Stomach smooth muscle (tissue), 2 donors: ENCODE results near the gene WFDC2.

ENCODE experiments used
- H3K27ac ChIP-seq: one replicate; pipeline ENCODE4 v1.7.0; 2013; ENCODE audit warnings: mild to moderate bottlenecking, low read length, inconsistent platforms
- H3K27me3 ChIP-seq, 2 donors: one replicate each; pipeline ENCODE4 v1.7.0; 2013; ENCODE audit warnings: low read length in 2 of 2; ENCODE audit not compliant: insufficient read depth in 2 of 2, control insufficient read depth in 1 of 2
- H3K36me3 ChIP-seq, 2 donors: one replicate each; pipeline ENCODE4 v1.7.0; 2013; ENCODE audit warnings: low read length in 2 of 2; ENCODE audit not compliant: control insufficient read depth in 2 of 2, insufficient read depth in 2 of 2
- H3K4me1 ChIP-seq: one replicate; pipeline ENCODE4 v1.7.0; 2013; ENCODE audit warnings: low read length; ENCODE audit not compliant: control insufficient read depth, insufficient read depth
- H3K4me3 ChIP-seq, 2 donors: one replicate each; pipeline ENCODE4 v1.7.0; 2013; ENCODE audit warnings: low read length in 2 of 2
- H3K9ac ChIP-seq, 2 donors: one replicate each; pipeline ENCODE4 v1.7.0; 2013; ENCODE audit warnings: low read length in 2 of 2, mild to moderate bottlenecking in 1 of 2
- H3K9me3 ChIP-seq, 2 donors: one replicate each; pipeline ENCODE4 v1.7.0; 2013; ENCODE audit warnings: low read length in 2 of 2; ENCODE audit not compliant: control insufficient read depth in 2 of 2
- donor health status: healthy.
- donor health status: Pancreatic carcinoma.

The WFDC2 gene

GRCh38 chr20:45518282-45518681 is 48.7 kb downstream of the WFDC2 start:
- no peaks in the 10 kb centered on the region for H3K9me3 ChIP-seq
- H3K27ac ChIP-seq = no peak overlapping the region
- H3K4me3 ChIP-seq = no peak overlapping the region
- no peaks in the 10 kb centered on the region for H3K4me1 ChIP-seq
- H3K9ac ChIP-seq = no peak overlapping the region
- no peaks in the 10 kb centered on the region for H3K36me3 ChIP-seq
- peaks cover 0 to 8% of the 10 kb centered on the region in 2 donors for H3K27me3 ChIP-seq

DNA sequence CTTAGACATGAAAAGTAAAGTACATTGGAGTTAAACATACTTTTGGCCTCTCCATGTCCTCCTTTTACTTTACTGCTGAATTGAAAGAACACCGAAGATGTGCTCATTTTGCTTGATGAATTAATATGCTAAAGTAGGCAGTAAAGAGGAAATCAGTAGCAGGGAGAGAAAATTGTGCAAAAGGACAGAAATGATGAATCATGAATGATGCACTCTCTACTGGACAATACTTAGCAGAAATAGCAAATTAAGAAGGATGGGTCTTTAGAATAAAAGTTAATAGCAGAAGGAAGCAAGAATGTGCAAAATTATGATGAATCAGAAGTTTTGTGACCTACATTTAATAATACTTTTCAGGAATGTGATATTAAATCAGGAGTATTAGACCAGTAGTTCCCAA is 54.3 kb downstream of the WFDC2 start:
- H3K4me1 ChIP-seq = no peaks in the 10 kb centered on the region
- H3K9ac ChIP-seq = no peak overlapping the region
- H3K9me3 ChIP-seq = no peaks in the 10 kb centered on the region
- H3K27me3 ChIP-seq = peaks cover 0 to 12% of the 10 kb centered on the region in 2 donors
- H3K27ac ChIP-seq = no peak overlapping the region
- no peaks in the 10 kb centered on the region for H3K36me3 ChIP-seq
- no peak overlapping the region for H3K4me3 ChIP-seq

GRCh38 chr20:45527294-45527693 is 57.7 kb downstream of the WFDC2 start:
- Histone ChIP-seq H3K27ac (no peak overlapping the region), H3K36me3 (no peaks in the 10 kb centered on the region), H3K4me3 (no peak overlapping the region), H3K9me3 (no peaks in the 10 kb centered on the region), H3K4me1 (no peaks in the 10 kb centered on the region), H3K9ac (no peak overlapping the region), H3K27me3 (peaks cover 0 to 12% of the 10 kb centered on the region in 2 donors)
